Fibroblast of lung (primary cell): ENCODE data around the gene C4orf54. TPM values are rescaled to one million over a fixed set of nuclear protein-coding genes. Genes with fewer than 3 reads are reported as not detected.

ENCODE experiments used
- DNase-seq, 2 donors: peaks; one replicate each; pipeline versions ENCODE4 v3.0.0 to v3.0.0-alpha.2; 2010; ENCODE audit warnings: low read depth in 2 of 2
- H2AFZ ChIP-seq: 2 replicates; pipeline ENCODE4 v1.5.1; 2012; ENCODE audit warnings: low read length, control low read depth, inconsistent platforms
- H3K27ac ChIP-seq: 2 replicates; pipeline ENCODE4 v1.5.1; 2011; ENCODE audit warnings: low read length, control low read depth; ENCODE audit not compliant: insufficient read depth
- H3K27me3 ChIP-seq: 2 replicates; pipeline ENCODE4 v1.5.1; 2011; ENCODE audit warnings: mild to moderate bottlenecking, low read length; ENCODE audit not compliant: control insufficient read depth, insufficient read depth
- H3K36me3 ChIP-seq: 2 replicates; pipeline ENCODE4 v1.5.1; 2011; ENCODE audit warnings: low read length; ENCODE audit not compliant: control insufficient read depth, insufficient read depth
- H3K4me1 ChIP-seq: 2 replicates; pipeline ENCODE4 v1.5.1; 2011; ENCODE audit warnings: low read length; ENCODE audit not compliant: control insufficient read depth, insufficient read depth; ENCODE audit errors: extremely low read depth
- H3K4me2 ChIP-seq: 2 replicates; pipeline ENCODE4 v1.5.1; 2011; ENCODE audit warnings: low read length, control low read depth; ENCODE audit not compliant: insufficient read depth; ENCODE audit errors: extremely low read depth
- H3K4me3 ChIP-seq, 4 experiments: fragments of 200-600 bp in 1 of 4; sonication (generic) in 1 of 4; replicated peaks in 1 of 4; 2 replicates each; pipeline ENCODE4 v1.5.1; 2011 to 2016; ENCODE audit warnings: low read length in 4 of 4, low read depth in 3 of 4, mild to moderate bottlenecking in 3 of 4, control low read depth in 2 of 4, inconsistent platforms in 1 of 4, mixed read lengths in 1 of 4; ENCODE audit not compliant: insufficient read depth in 1 of 4; ENCODE audit errors: control extremely low read depth in 1 of 4
- H3K79me2 ChIP-seq: 2 replicates; pipeline ENCODE4 v1.5.1; 2012; ENCODE audit warnings: mild to moderate bottlenecking, low read length, inconsistent platforms; ENCODE audit not compliant: control insufficient read depth, insufficient read depth
- H3K9ac ChIP-seq: 2 replicates; pipeline ENCODE4 v1.5.1; 2011; ENCODE audit warnings: mild to moderate bottlenecking, low read length, control low read depth; ENCODE audit not compliant: insufficient read depth
- H3K9me3 ChIP-seq: 2 replicates; pipeline ENCODE4 v1.5.1; 2012; ENCODE audit warnings: low read depth, low read length; ENCODE audit not compliant: control insufficient read depth, insufficient read depth
- H4K20me1 ChIP-seq: 2 replicates; pipeline ENCODE4 v1.5.1; 2011; ENCODE audit warnings: low read length; ENCODE audit not compliant: control insufficient read depth, insufficient read depth; ENCODE audit errors: extremely low read depth
- CTCF ChIP-seq, 2 donors: IDR thresholded peaks in 1 of 2; conservative IDR thresholded peaks in 1 of 2; 1 replicate in 1 of 2; 2 replicates in 1 of 2; pipeline ENCODE4 v1.5.1; 2011 to 2012; ENCODE audit warnings: low read length in 2 of 2, control low read depth in 1 of 2, inconsistent platforms in 1 of 2, low read depth in 1 of 2, mild to moderate bottlenecking in 1 of 2
- EZH2 ChIP-seq: IDR thresholded peaks from 2 replicates; pipeline ENCODE4 v1.5.1; 2012; ENCODE audit warnings: low read length, control low read depth, mild to moderate bottlenecking; ENCODE audit errors: missing control alignments
- polyA plus RNA-seq, 2 donors: library from polyadenylated mRNA; depleted of rRNA in 1 of 2; stranded (reverse) in 1 of 2; unstranded in 1 of 2; fragments of >200 nt; gene quantifications; 2 replicates each; pipeline ENCODE4 v1.2.1, GENCODE V29; 2011 to 2012; ENCODE audit warnings: missing spikeins in 1 of 2
- total RNA-seq: library from RNA; depleted of rRNA; stranded (reverse); fragments of >200 nt; gene quantifications from 2 replicates; pipeline ENCODE4 v1.2.1, GENCODE V29; 2014

Gene C4orf54
- total and polyA plus RNA-seq, 2 donors (not counting 1 experiment from before 2014, with no cell fraction given), result under 0.01 to 0.01 TPM

GRCh38 chr4:99679976-99680375, 22.3 kb upstream of the C4orf54 start:
- Histone ChIP-seq H3K27me3 (no peaks in the 10 kb centered on the region), H3K9ac (no peak overlapping the region), H3K79me2 (no peaks in the 10 kb centered on the region), H3K27ac (no peak overlapping the region), H3K4me1 (no peaks in the 10 kb centered on the region), H3K4me2 (no peak overlapping the region), H3K9me3 (no peaks in the 10 kb centered on the region), H2AFZ (no peak overlapping the region), H3K36me3 (no peaks in the 10 kb centered on the region), H4K20me1 (no peaks in the 10 kb centered on the region), H3K4me3 (no peak overlapping the region)
- TF ChIP-seq CTCF (conservative IDR thresholded peaks at IDR 0.05 in 1 of 2, IDR thresholded peaks at IDR 0.05 in 1 of 2; ENCODE audit: low read depth in 1 of 2, low read length in 2 of 2), result no peak
- no peak for TF ChIP-seq EZH2
- DNase-seq, result no peak

- no peak overlapping the region for H3K4me2 ChIP-seq
- TF ChIP-seq EZH2 (no peak), CTCF (conservative IDR thresholded peaks at IDR 0.05 in 1 of 2, IDR thresholded peaks at IDR 0.05 in 1 of 2; ENCODE audit: low read depth in 1 of 2, low read length in 2 of 2) (no peak)
- no peaks in the 10 kb centered on the region for H3K27me3 ChIP-seq
- H3K9ac ChIP-seq, result no peak overlapping the region
- no peaks in the 10 kb centered on the region for H4K20me1 ChIP-seq
- H3K4me1 ChIP-seq, result no peaks in the 10 kb centered on the region
- H3K27ac ChIP-seq, result no peak overlapping the region
- H3K4me3 ChIP-seq, result no peak overlapping the region
- H3K9me3 ChIP-seq, result no peaks in the 10 kb centered on the region
- peak in 1 of 2 donors; percentile 23 for DNase-seq
- no peaks in the 10 kb centered on the region for H3K79me2 ChIP-seq
- no peak overlapping the region for H2AFZ ChIP-seq
- H3K36me3 ChIP-seq, result no peaks in the 10 kb centered on the region
These were observed 21.6 kb upstream of the C4orf54 start for GRCh38 chr4:99679204-99679603.

GRCh38 chr4:99677161-99677560, 19.5 kb upstream of the C4orf54 start:
- H3K9ac ChIP-seq, result no peak overlapping the region
- H2AFZ ChIP-seq, result no peak overlapping the region
- H3K79me2 ChIP-seq, result no peaks in the 10 kb centered on the region
- H3K4me2 ChIP-seq, result no peak overlapping the region
- H3K36me3 ChIP-seq, result no peaks in the 10 kb centered on the region
- no peaks in the 10 kb centered on the region for H3K9me3 ChIP-seq
- DNase-seq, result no peak
- no peaks in the 10 kb centered on the region for H3K27me3 ChIP-seq
- no peak overlapping the region for H3K27ac ChIP-seq
- H3K4me1 ChIP-seq, result no peaks in the 10 kb centered on the region
- TF ChIP-seq CTCF (conservative IDR thresholded peaks at IDR 0.05 in 1 of 2, IDR thresholded peaks at IDR 0.05 in 1 of 2; ENCODE audit: low read depth in 1 of 2, low read length in 2 of 2), result no peak
- TF ChIP-seq EZH2, result no peak
- H3K4me3 ChIP-seq, result no peak overlapping the region
- no peaks in the 10 kb centered on the region for H4K20me1 ChIP-seq
